ENCODE data around the gene NARS2. TPM values are rescaled to one million over a fixed set of nuclear protein-coding genes. Genes with fewer than 3 reads are reported as not detected.

The NARS2 gene
- 10 to 100 TPM in 1 of 4 donors, 1 to 10 TPM in 3; 9.0 to 22.1 (median 9.2) TPM for total RNA-seq

- Histone ChIP-seq H3K9me3 (no peaks in the 10 kb centered on the region), H3K4me1 (peaks cover 0 to 20% (median 0%) of the 10 kb centered on the region in 3 donors), H3K4me3 (peak within 1 kb of the TSS; percentile 67 to 88), H3K36me3 (peaks cover 0 to 16% of the 10 kb centered on the region in 2 donors), H3K27ac (peak within 1 kb of the TSS; percentile 73 to 87 (median 84)), H3K27me3 (no peaks in the 10 kb centered on the region)
- ATAC-seq: peak; percentile 100
- TF ChIP-seq CTCF (IDR thresholded peaks at IDR 0.05) (no peak), POLR2A (IDR thresholded peaks at IDR 0.05) (peak in 1 of 2 donors; percentile 38), EP300 (IDR thresholded peaks at IDR 0.05) (peak; percentile 9), POLR2AphosphoS5 (IDR thresholded peaks at IDR 0.05) (peak; percentile 85)
- 0 to 1% methylated on average over 13 to 23 of the region's 60 CpGs for WGBS, 2 donors (ENCODE audit: low coverage in 1 of 2)
These were observed at the start of gene NARS2 for GRCh38 chr11:78574386-78575381. NARS2 (minus strand) TSS chr11:78574864; CDS start chr11:78574488, 376 bp downstream.

GRCh38 chr11:78622666-78623065 is 48.0 kb upstream of the NARS2 start:
- 41 to 83% methylated on average over 1 to 2 of the region's 5 CpGs for WGBS, 2 donors (ENCODE audit: low coverage in 1 of 2)

GRCh38 chr11:78620159-78620558 is 45.5 kb upstream of the NARS2 start:
- peaks cover 0 to 28% (median 0%) of the 10 kb centered on the region in 3 donors for H3K9me3 ChIP-seq
- H3K4me3 ChIP-seq: no peak overlapping the region
- ATAC-seq: no peak
- H3K27ac ChIP-seq: no peak overlapping the region
- TF ChIP-seq CTCF (IDR thresholded peaks at IDR 0.05) (no peak), POLR2A (IDR thresholded peaks at IDR 0.05) (no peak), POLR2AphosphoS5 (IDR thresholded peaks at IDR 0.05) (no peak), EP300 (IDR thresholded peaks at IDR 0.05) (no peak)
- no peaks in the 10 kb centered on the region for H3K4me1 ChIP-seq
- H3K27me3 ChIP-seq: no peaks in the 10 kb centered on the region
- no peaks in the 10 kb centered on the region for H3K36me3 ChIP-seq
- 86 to 94% methylated on average over 2 of the region's 2 CpGs for WGBS, 2 donors (ENCODE audit: low coverage in 1 of 2)

More at GRCh38 chr11:78622666-78623065, 48.0 kb upstream of the NARS2 start:
- TF ChIP-seq POLR2A (IDR thresholded peaks at IDR 0.05): no peak
- TF ChIP-seq POLR2AphosphoS5 (IDR thresholded peaks at IDR 0.05): no peak
- TF ChIP-seq EP300 (IDR thresholded peaks at IDR 0.05): no peak
- TF ChIP-seq CTCF (IDR thresholded peaks at IDR 0.05): no peak
- H3K36me3 ChIP-seq: no peaks in the 10 kb centered on the region
- peaks cover 0 to 28% (median 0%) of the 10 kb centered on the region in 3 donors for H3K9me3 ChIP-seq
- no peak for ATAC-seq
- no peaks in the 10 kb centered on the region for H3K4me1 ChIP-seq
- H3K27me3 ChIP-seq: no peaks in the 10 kb centered on the region
- no peak overlapping the region for H3K4me3 ChIP-seq
- H3K27ac ChIP-seq: no peak overlapping the region

GRCh38 chr11:78615724-78616123 is 41.1 kb upstream of the NARS2 start:
- H3K4me1 ChIP-seq: no peaks in the 10 kb centered on the region
- H3K4me3 ChIP-seq: no peak overlapping the region
- TF ChIP-seq POLR2AphosphoS5 (IDR thresholded peaks at IDR 0.05): no peak
- TF ChIP-seq CTCF (IDR thresholded peaks at IDR 0.05): no peak
- TF ChIP-seq EP300 (IDR thresholded peaks at IDR 0.05): no peak
- TF ChIP-seq POLR2A (IDR thresholded peaks at IDR 0.05): no peak
- H3K9me3 ChIP-seq: peaks cover 0 to 27% (median 0%) of the 10 kb centered on the region in 3 donors
- no peaks in the 10 kb centered on the region for H3K27me3 ChIP-seq
- no peak for ATAC-seq
- H3K27ac ChIP-seq: no peak overlapping the region
- WGBS, 2 donors (ENCODE audit: low coverage in 1 of 2): 90 to 100% methylated on average over 1 of the region's 1 CpG
- H3K36me3 ChIP-seq: no peaks in the 10 kb centered on the region

All from gastroesophageal sphincter (tissue), 4 donors.